GM21825 (cell line): Measurements from ENCODE around the gene ELF5.

ENCODE experiments used
- ATAC-seq: cut with Tn5 transposase; IDR thresholded peaks from one replicate; pipeline ENCODE4 v1.9.1; 2021; ENCODE audit warnings: mild to moderate bottlenecking, moderate library complexity; ENCODE audit not compliant: unreplicated experiment

Gene ELF5

GRCh38 chr11:34493926-34494595 lies 19.5 kb downstream of the ELF5 start:
- ATAC-seq: no peak

- no peak for ATAC-seq
Observed at GRCh38 chr11:34493468-34493867, 20.1 kb downstream of the ELF5 start.

- ATAC-seq: no peak
Observed at GRCh38 chr11:34492806-34493414, 20.7 kb downstream of the ELF5 start.

GRCh38 chr11:34490304-34490703 lies 23.3 kb downstream of the ELF5 start:
- no peak for ATAC-seq

GRCh38 chr11:34488855-34489557 lies 24.6 kb downstream of the ELF5 start:
- ATAC-seq: no peak

GRCh38 chr11:34487430-34487829 lies 26.2 kb downstream of the ELF5 start:
- no peak for ATAC-seq

- ATAC-seq: no peak
Observed at GRCh38 chr11:34483106-34483874, 30.3 kb downstream of the ELF5 start.

- no peak for ATAC-seq
Observed at GRCh38 chr11:34481307-34481706, 32.3 kb downstream of the ELF5 start.

- no peak for ATAC-seq
Observed at GRCh38 chr11:34480314-34480713, 33.3 kb downstream of the ELF5 start.

GRCh38 chr11:34478845-34479663 lies 34.5 kb downstream of the ELF5 start:
- ATAC-seq: no peak

GRCh38 chr11:34476849-34477248 lies 36.7 kb downstream of the ELF5 start:
- ATAC-seq: no peak

- no peak for ATAC-seq
Observed at GRCh38 chr11:34475656-34476055, 37.9 kb downstream of the ELF5 start.

GRCh38 chr11:34473603-34474169 lies 39.9 kb downstream of the ELF5 start:
- no peak for ATAC-seq

- no peak for ATAC-seq
Observed at GRCh38 chr11:34468209-34468841, 45.3 kb downstream of the ELF5 start.

GRCh38 chr11:34466802-34467488 lies 46.6 kb downstream of the ELF5 start:
- ATAC-seq: no peak

GRCh38 chr11:34464591-34465051 lies 49.0 kb downstream of the ELF5 start:
- no peak for ATAC-seq

GRCh38 chr11:34461215-34461614 lies 52.4 kb downstream of the ELF5 start:
- ATAC-seq: no peak

- no peak for ATAC-seq
Observed at GRCh38 chr11:34460278-34460677, 53.3 kb downstream of the ELF5 start.

- ATAC-seq: no peak
Observed at GRCh38 chr11:34459507-34460162, 54.0 kb downstream of the ELF5 start.
